D721Med (cell line): ENCODE measurements around the gene SNX30.

Source experiments
- DNase-seq: peaks from one replicate; pipeline ENCODE4 v3.0.0; 2011; ENCODE audit warnings: low spot score; ENCODE audit not compliant: insufficient read length
- FAIRE-seq: peaks from 2 replicates; lab custom pipeline; 2011; peaks lifted over from hg19 to GRCh38; lab: Jason Lieb, UNC
- TF ChIP-seq, protein P1 (sequence below): IDR thresholded peaks from 2 replicates; pipeline ENCODE4 v1.5.1; 2012; ENCODE audit warnings: mild to moderate bottlenecking, control low read depth; ENCODE audit not compliant: insufficient read depth; ENCODE audit errors: missing control alignments

SNX30 gene

DNA sequence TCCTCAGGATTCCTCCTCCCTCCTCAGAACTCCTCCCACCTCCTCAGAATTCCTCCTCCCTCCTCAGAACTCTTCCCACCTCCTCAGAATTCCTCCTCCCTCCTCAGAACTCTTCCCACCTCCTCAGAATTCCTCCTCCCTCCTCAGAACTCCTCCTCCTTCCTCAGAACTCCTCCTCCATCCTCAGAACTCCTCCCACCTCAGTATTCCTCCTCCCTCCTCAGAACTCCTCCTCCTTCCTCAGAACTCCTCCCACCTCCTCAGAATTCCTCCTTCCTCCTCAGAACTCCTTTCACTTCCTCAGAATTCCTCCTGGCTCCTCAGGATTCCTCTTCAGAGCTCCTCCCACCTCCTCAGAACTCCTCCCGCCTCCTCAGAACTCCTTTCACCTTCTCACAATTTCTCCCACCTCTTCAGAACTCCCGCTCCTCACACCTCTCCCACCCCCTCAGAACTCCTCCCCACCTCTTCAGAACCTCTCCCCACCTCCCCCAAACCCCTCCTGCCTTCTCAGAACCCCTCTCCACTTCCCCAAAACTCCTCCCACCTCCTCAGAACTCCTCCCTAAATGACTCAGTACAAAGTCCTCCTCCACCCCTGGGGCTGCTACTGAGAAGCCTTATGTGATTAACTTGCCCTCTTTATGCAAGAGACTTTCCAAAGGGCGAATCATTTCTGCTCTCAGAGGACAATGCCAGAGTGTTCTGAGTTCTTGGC lies 116.9 kb downstream of the SNX30 start:
- FAIRE-seq (no peak), DNase-seq (no peak)
- TF ChIP-seq, protein P1, sequence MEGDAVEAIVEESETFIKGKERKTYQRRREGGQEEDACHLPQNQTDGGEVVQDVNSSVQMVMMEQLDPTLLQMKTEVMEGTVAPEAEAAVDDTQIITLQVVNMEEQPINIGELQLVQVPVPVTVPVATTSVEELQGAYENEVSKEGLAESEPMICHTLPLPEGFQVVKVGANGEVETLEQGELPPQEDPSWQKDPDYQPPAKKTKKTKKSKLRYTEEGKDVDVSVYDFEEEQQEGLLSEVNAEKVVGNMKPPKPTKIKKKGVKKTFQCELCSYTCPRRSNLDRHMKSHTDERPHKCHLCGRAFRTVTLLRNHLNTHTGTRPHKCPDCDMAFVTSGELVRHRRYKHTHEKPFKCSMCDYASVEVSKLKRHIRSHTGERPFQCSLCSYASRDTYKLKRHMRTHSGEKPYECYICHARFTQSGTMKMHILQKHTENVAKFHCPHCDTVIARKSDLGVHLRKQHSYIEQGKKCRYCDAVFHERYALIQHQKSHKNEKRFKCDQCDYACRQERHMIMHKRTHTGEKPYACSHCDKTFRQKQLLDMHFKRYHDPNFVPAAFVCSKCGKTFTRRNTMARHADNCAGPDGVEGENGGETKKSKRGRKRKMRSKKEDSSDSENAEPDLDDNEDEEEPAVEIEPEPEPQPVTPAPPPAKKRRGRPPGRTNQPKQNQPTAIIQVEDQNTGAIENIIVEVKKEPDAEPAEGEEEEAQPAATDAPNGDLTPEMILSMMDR, result no peak

DNA sequence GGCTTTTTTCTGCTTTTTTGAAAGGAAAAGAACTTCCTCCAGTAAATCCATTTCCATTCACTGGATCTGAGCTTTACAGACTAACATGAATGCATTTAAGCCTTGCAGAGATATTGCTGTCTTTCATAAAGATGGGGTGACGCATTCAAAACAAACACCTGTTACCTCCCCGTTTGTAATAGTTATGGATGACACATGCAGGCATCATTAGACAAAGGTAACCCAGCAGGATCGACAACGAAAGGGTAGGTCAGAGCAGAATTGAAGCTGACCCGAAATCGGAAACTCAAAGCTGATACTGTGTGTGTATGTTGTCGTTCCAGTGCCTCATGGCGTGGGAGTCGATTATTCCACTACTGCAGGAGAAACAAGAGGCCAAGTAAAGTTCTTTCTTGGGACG lies 117.9 kb downstream of the SNX30 start:
- no peak for FAIRE-seq
- DNase-seq, result no peak
- TF ChIP-seq, protein P1, result no peak

DNA sequence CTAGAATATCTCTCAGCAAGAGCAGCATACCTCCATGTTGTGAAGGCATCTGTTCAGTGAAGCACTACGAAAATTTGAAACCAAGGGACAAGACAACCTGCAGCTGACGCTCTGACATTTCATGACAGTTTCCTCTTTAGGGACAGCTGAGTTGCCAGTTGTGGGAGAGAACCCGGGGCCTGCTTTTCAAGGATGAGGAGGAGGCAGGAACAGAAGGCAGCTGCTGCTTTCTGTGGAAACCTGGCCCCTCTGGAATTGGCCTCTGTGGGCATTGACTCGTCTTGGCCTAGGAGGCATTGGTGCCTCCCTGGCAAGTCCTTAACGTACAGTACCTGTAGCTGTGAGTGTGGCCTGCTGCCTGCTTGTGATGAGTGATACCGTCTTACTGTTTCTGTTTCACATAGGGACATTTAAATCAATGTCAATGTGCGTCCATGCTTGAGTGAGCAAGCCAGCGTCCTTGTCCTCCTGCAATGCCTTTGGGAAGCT lies 118.5 kb downstream of the SNX30 start:
- TF ChIP-seq, protein P1, result no peak
- DNase-seq, result no peak
- no peak for FAIRE-seq

DNA sequence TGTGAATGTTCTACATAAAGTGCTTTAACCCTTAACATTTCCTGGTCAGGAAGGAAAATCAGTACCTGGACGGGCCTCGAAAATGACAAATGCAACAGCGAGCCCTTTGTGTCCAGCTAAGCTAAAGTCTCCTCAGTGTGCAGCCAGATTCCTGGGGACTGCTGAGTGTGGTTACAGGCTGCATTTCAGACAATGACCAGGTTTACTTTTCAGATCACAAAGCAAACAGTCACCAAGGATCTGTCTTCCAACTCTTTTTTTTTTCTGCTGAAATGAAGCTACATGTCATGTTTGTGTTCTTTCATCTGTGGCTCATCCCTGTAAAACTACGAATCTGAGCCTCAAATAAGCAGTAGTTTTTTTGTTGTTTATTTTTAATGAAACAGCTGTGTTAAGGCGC lies 119.4 kb downstream of the SNX30 start:
- FAIRE-seq (no peak), DNase-seq (no peak)
- TF ChIP-seq, protein P1, result no peak

DNA sequence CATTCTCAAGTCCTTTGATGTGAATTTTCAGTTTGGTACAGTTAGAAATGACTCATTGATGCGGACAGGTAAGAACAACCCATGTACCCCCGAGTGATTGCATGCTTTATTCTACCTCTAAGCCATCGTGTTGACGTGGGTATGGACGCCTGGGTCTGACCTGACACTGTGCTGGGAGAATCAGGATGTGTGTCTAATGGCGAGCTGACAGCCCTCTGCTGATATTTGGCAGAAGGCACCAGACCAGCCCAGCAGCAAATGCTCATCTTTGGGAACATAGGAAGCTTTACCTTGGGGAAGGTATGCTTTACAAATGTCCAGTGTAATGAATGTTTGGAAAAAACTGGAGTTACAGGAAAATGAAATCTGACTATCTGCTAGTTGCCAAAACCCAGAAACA lies 120.0 kb downstream of the SNX30 start:
- TF ChIP-seq, protein P1, result no peak
- DNase-seq, result no peak
- FAIRE-seq, result no peak

DNA sequence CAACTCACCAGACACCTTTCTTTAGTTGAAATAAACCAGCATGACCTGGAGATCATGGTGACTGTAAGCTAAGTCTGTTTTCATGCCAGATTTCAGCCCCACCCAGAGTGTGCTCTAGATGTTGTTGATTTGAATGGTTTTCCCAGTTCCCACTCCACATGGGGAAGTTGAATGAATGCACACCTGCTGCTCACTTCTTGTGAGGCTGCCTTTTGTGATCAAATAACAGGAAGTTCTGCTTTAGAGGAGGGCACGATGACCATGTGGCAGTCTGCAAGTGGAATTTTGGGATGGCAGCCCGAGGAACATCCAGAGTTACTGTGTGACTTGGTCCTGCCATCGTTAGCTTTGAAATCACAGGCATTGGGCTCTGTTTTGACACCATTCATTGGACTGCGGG lies 121.5 kb downstream of the SNX30 start:
- no peak for DNase-seq
- TF ChIP-seq, protein P1, result no peak
- FAIRE-seq, result no peak

DNA sequence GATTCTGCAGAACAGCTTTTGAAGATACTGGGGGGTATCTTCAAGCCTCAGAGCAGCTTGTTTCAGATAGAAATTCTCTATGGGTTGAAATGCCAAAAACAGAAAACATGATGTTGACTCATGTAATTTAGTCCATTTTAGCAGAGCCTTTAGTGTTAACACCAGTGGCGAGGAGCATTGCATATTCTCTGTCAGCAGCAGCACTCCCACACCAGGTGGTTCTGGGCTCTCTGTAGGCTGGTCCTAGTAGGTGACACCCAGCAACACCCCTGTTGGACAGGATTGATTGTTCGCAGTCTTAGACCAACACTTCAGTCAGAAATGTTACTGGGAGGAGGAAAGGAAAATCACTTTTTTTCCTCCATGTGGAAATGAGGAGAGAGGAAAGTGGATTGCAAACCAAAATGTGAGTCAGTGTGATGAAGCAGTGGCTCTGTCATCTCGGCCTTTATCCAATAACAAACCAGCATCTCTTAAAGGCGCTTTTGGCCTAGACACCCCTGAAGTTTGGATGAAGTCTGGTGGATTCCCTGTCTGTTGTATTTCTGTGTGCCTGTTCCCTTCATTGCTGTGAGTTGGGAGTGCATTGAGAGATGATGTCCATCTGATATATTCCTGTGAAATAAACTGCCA lies 123.3 kb downstream of the SNX30 start:
- FAIRE-seq (no peak), DNase-seq (no peak)
- TF ChIP-seq, protein P1, result no peak
